GM18498 (cell line): ENCODE data around the gene IL4R.
"Not testable (repeated sequence)": the region's sequence is repeated elsewhere in the genome, so short reads cannot be mapped to it uniquely, and the experiment has no call there.

Source experiments
- ATAC-seq: cut with Tn5 transposase; IDR thresholded peaks from one replicate; pipeline ENCODE4 v1.9.1; 2021; ENCODE audit warnings: mild to moderate bottlenecking, moderate library complexity; ENCODE audit not compliant: unreplicated experiment

Gene IL4R

GRCh38 chr16:27313422-27314160, at the start of gene IL4R:
TSS of gene IL4R (plus strand) at chr16:27313974. CDS start at chr16:27340204, 26,230 bp downstream.
- peak; percentile 64 for ATAC-seq

GRCh38 chr16:27264151-27264550, 49.6 kb upstream of the IL4R start:
- ATAC-seq: no peak

- ATAC-seq: no peak
Observed at GRCh38 chr16:27265982-27266381, 47.8 kb upstream of the IL4R start.

DNA sequence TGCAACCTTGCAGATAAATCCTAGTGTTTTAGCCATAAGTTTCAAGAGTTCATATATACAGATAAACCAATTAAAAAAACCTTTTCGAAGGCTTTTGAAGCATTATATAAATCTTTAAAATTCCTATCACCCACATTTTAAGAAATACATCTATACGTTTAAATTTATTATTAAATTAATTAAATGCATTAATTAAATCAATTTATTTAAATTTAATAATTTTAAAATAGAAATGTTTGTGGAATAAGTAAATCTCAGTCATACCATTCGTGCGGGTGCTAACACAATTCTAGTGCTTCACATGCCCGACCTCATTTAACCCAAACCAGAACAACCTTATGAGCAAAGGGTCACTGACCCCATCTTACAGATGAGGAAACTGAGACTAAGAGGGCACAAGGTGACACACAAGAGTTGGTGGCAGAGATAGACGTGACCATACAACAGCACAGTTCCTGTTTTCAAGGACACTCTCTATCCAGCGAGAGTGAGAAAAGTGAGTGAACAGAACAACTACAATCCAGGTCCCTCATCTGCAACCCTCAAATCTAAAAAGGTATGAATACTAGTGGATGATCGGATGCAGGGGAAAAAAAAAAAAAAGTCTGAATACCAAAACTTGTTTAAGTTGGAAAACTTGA, 46.6 kb upstream of the IL4R start:
- ATAC-seq: no peak

GRCh38 chr16:27268376-27269299, 45.1 kb upstream of the IL4R start, which contains the start of gene NSMCE1:
TSS of gene NSMCE1 (minus strand) at chr16:27268772. CDS start at chr16:27257570, 11,202 bp downstream.
- peak; percentile 96 for ATAC-seq

DNA sequence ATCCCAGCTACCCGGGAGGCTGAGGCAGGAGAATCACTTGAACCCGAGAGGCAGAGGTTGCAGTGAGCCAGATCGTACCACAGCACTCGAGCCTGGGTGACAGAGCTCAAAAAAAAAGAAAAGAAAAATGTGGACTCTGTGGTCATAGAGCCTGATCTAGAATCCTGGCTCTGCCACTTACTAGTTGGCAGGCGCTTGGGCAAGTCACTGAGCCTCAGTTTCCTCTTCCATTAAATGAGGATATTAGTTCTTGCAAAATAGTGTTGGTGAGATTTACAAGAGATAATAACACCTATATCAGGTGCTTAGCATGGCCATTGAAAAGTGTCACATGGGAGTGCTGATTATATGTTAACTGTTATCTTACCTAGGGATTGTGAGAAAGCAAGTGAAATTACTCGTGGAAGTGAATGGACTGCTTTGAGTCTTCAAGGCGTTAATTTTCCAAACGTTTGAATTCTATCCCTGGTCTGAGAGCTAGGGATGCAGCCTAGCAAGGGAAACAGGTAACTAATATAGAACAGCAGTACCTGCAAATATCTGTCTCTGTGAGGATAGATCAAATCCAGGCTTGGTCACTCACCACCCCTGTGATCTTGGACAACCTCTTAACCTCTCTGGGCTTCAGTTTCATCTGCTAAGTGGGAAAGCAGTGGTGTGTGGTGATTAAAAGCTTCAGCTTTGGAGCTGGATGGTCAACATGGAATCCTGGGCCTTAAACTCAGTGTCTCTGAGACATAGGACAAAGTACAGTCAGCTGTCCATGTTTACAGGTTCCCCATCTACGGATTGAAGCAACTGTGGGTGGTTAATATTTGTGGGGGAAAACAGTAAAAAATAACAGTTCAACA, 44.2 kb upstream of the IL4R start:
- ATAC-seq: no peak

DNA sequence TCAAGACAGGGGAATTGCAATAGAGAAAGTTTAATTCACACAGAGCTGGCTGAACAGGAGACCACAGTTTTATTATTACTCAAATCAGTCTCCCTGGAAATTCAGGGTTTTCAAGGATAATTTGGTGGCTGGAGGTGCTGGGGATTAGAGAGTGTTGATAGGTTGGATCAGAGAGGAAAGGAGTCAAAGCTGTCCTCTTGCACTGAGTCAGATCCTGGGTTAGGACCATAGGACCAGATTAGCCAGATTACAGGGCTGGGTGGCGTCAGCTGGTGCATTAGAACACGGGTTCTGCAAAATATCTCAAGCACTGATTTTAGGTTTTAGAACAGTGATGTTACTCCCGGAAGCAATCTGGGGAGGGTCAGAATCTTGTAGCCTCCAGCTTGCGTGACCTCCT, 43.4 kb upstream of the IL4R start:
- ATAC-seq: no peak

DNA sequence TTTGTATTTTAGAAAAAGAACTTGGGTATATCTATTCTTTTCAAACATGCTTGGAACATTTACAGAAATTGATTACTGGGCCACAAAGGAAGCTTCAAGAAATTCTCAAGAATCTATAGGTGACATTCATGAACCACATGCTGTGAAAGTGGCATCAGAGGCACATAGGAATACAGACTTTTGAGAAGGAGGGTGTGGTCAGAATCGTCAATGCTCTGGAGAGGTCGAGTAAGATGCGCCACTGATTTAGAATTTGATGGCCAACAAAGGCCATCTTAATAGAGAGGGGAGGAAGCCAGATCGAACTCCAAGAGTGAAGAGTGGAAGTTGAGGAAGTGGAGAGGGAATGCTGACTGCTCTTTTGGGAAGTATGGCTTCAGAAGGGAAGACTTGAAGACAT, 41.7 kb upstream of the IL4R start:
- ATAC-seq: no peak

GRCh38 chr16:27272697-27273096, 41.1 kb upstream of the IL4R start:
- not testable (repeated sequence) for ATAC-seq

- ATAC-seq: no peak
Observed at GRCh38 chr16:27273330-27273669, 40.5 kb upstream of the IL4R start.

- no peak for ATAC-seq
Observed at GRCh38 chr16:27273670-27274423, 39.9 kb upstream of the IL4R start.

DNA sequence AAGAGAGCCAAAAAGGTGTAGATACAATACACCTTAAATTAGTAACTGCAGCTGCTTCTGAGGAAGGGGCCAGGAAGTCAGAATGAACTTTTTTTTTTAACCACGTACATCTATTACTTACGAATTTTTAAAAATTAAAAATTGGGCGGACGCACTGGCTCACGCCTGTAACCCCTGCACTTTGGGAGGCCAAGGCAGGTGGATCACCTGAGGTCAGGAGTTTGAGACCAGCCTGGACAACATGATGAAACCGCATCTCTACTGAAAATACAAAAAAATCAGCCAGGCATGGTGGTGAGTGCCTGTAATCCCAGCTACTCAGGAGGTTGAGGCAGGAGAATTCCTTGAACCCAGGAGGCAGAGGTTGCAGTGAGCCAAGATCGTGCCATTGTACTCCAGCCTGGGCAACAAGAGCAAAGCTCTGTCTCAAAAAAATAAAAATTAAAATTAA, 39.3 kb upstream of the IL4R start:
- ATAC-seq: not testable (repeated sequence)

- no peak for ATAC-seq
Observed at GRCh38 chr16:27275394-27275793, 38.4 kb upstream of the IL4R start.

DNA sequence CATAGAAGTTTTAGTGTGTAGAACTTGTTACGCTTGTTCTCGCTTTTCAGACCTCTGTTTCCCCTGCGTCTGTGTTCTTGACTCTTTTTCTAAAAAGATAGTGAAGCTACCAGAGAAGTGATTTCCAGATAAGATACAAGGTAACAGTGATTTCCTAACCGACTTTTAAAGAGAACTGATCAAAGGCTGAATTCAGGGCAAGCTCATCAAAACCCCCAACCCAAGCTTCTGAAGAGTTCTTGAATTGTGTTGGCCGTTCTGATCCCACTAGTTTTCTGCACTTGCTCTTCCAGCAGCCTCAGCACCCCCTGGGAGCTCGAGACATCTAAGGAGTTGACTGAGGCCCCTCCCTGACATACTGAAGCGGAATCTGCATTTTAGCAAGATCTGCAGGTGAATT, 32.5 kb upstream of the IL4R start:
- ATAC-seq: no peak

- no peak for ATAC-seq
Observed at GRCh38 chr16:27284865-27285675, 28.7 kb upstream of the IL4R start.

GRCh38 chr16:27285676-27286196, 28.0 kb upstream of the IL4R start:
- ATAC-seq: no peak

GRCh38 chr16:27286451-27286850, 27.3 kb upstream of the IL4R start:
- ATAC-seq: no peak

DNA sequence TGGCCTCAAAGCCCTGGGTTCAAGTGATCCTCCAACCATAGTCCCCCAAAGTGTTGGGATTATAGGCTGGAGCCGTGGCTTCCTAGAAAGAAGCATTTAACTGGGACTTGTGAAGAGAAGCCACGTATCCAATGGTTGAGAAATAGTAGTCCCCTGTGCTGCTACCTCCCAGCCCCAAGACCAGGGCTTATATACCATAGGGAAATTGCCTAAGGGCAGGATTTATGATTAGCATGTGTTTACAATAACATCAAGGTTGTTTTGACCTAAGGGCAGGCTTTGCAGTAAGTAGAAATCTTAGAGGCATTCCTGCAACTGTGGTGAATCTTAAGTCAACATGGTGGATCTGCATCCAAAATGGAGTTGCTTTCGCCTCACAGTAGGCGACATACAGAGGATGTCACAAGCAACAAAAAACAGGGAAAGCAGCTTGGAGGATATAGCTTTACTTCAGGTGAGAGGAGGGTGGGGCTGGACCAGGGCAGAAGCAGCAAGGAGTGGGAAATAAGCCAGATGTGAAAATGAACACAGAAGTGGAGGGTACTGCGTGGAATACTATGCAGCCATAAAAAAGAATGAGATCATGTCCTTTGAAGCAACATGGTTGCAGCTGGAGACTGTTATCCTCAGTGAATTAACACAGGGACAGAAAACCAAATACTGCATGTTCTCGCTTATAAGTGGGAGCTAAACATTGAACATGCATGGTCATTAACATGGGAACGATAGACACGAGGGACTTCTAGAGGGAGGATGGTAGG, 26.5 kb upstream of the IL4R start:
- ATAC-seq: no peak
